ENCODE results near the gene RNASEH2A. TPM values are rescaled to one million over a fixed set of nuclear protein-coding genes. Genes with fewer than 3 reads are reported as not detected.

RNASEH2A gene
- total RNA-seq, 1 experiment from 2014 or later: 79.5 TPM

DNA sequence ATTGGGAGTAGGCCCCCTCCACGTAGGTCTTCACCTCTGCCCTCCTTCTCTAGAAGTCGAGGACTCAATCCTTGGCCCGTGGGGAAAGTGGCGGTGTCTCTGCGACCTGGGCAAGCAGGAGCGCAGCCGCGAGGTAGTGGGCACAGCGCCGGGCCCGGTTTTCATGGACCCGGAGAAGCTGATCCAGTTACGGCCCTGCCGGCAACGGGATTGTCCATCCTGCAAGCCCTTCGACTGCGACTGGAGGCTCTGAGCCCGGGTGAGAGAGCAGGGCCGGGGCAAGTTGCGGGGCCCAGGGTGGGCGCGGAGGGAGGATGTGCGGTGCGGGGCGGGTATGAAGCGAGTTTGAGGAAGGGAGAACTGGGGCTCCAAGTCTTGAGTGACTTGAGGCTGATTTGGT lies 2.3 kb upstream of the RNASEH2A start:
- Histone ChIP-seq H2BK5ac (ENCODE audit: insufficient read length, low read length) (no peak overlapping the region), H3K18ac (ENCODE audit: insufficient read length, low read depth, low read length) (no peak overlapping the region), H3K14ac (ENCODE audit: insufficient read depth, low read length) (no peak overlapping the region), H4K20me1 (ENCODE audit: control insufficient read depth, insufficient read depth, insufficient read length) (no peaks in the 10 kb centered on the region), H3K23me2 (ENCODE audit: insufficient read length, low read depth, low read length, poor library complexity, severe bottlenecking) (peaks cover 28% of the 10 kb centered on the region), H3K56ac (ENCODE audit: insufficient read length, low read depth, low read length) (no peak overlapping the region), H2BK15ac (ENCODE audit: low read depth, low read length) (no peak overlapping the region), H3K4me2 (ENCODE audit: insufficient read depth, insufficient read length, low read length) (no peak overlapping the region), H2AK5ac (ENCODE audit: insufficient read length, low read length) (no peak overlapping the region), H3T11ph (ENCODE audit: low read length) (no peak overlapping the region), H3K79me1 (ENCODE audit: insufficient read depth, low read depth, low read length, poor library complexity, severe bottlenecking) (peaks cover 4% of the 10 kb centered on the region), H3K79me2 (ENCODE audit: insufficient read depth, low read length) (no peaks in the 10 kb centered on the region), H3K9ac (ENCODE audit: extremely low read depth, insufficient read length, low read length) (no peak overlapping the region), H2BK20ac (ENCODE audit: low read depth, low read length, poor library complexity, severe bottlenecking) (no peak overlapping the region), H3K27me3 (ENCODE audit: insufficient read depth, low read length) (no peaks in the 10 kb centered on the region), H2BK12ac (ENCODE audit: insufficient read length, low read depth, low read length) (no peak overlapping the region), H4K91ac (ENCODE audit: insufficient read length, low read depth, low read length) (no peak overlapping the region), H3K9me3 (ENCODE audit: control insufficient read depth, low read depth, low read length) (no peaks in the 10 kb centered on the region), H2AFZ (ENCODE audit: low read length) (no peak overlapping the region), H4K8ac (replicated peaks; ENCODE audit: insufficient read length, low read depth, low read length) (no peak overlapping the region), H4K5ac (ENCODE audit: insufficient read length, low read depth, low read length) (no peak overlapping the region), H3K23ac (ENCODE audit: insufficient read length, low read depth, low read length) (no peak overlapping the region), H2BK120ac (ENCODE audit: low read depth, low read length, poor library complexity, severe bottlenecking) (no peak overlapping the region), H3K27ac (ENCODE audit: insufficient read length, low read depth, low read length) (no peak overlapping the region), H3K4ac (ENCODE audit: low read depth, low read length) (no peak overlapping the region), H3K4me1 (ENCODE audit: insufficient read depth, low read length) (no peaks in the 10 kb centered on the region; the same call in 1 of the 2 replicates)
- peaks cover 6% of the 10 kb centered on the region for H3K27me3 Mint-ChIP-seq (ENCODE audit: low read depth)
- no peak for TF ChIP-seq CTCF (conservative IDR thresholded peaks at IDR 0.05)
- no peaks in the 10 kb centered on the region; a peak in 1 of 5 replicates for H3K9me3 Mint-ChIP-seq
- peaks cover 16 to 27% of the 10 kb centered on the region in 2 experiments for H3K4me1 Mint-ChIP-seq
- H3K27ac Mint-ChIP-seq: peak overlapping the region in 1 of 3 experiments; percentile 83; a peak in 1 of 7 replicates
- peak overlapping the region in 1 of 2 experiments; percentile 42; a peak in 1 of 5 replicates for H3K4me3 Mint-ChIP-seq
- DNase-seq: no peak
- no CpG with 5 or more reads among the region's 26 CpGs for WGBS (ENCODE audit: extremely low coverage, insufficient read length, low lambda C conversion rate)
- H3K36me3 Mint-ChIP-seq (ENCODE audit: insufficient read depth in 1 of 3, low read depth in 3 of 3): peaks cover 14 to 41% (median 27%) of the 10 kb centered on the region in 3 experiments
